Esophagus squamous epithelium (tissue), 5 donors: ENCODE measurements around the gene GAK. TPM values are rescaled to one million over a fixed set of nuclear protein-coding genes. Genes with fewer than 3 reads are reported as not detected.

Source experiments
- DNase-seq: peaks from one replicate; lab custom pipeline; 2025; lab: John Stamatoyannopoulos, UW
- H3K27ac ChIP-seq, 4 donors: fragments of 200-600 bp; sonication (generic); one replicate each; pipeline ENCODE4 v1.5.1; 2016 to 2019; ENCODE audit warnings: mild to moderate bottlenecking in 1 of 4
- H3K27me3 ChIP-seq, 4 donors: fragments of 200-600 bp; sonication (generic); 1 replicate in 3 of 4; 2 replicates in 1 of 4; pipeline versions ENCODE4 v1.5.1 to v1.6.0; 2017 to 2021; ENCODE audit warnings: antibody characterized with exemption in 1 of 4
- H3K36me3 ChIP-seq, 3 donors: fragments of 200-600 bp; sonication (generic); one replicate each; pipeline ENCODE4 v1.5.1; 2016 to 2019
- H3K4me1 ChIP-seq, 3 donors: fragments of 200-600 bp; sonication (generic); one replicate each; pipeline ENCODE4 v1.5.1; 2017 to 2019
- H3K4me3 ChIP-seq, 4 donors: fragments of 200-600 bp; sonication (generic); 1 replicate in 3 of 4; 2 replicates in 1 of 4; pipeline ENCODE4 v1.5.1; 2016 to 2019; ENCODE audit warnings: mild to moderate bottlenecking in 2 of 4, moderate library complexity in 1 of 4
- H3K9me3 ChIP-seq, 3 donors: fragments of 200-600 bp; sonication (generic); one replicate each; pipeline ENCODE4 v1.5.1; 2016 to 2019
- POLR2A ChIP-seq, 4 donors: fragments of 450-650 bp; IDR thresholded peaks; one replicate each; pipeline ENCODE4 v1.6.1; 2017; ENCODE audit warnings: antibody characterized with exemption in 4 of 4, mild to moderate bottlenecking in 4 of 4, moderate library complexity in 3 of 4
- WGBS, 2 donors: methylation state at CpG; one replicate each; pipeline ENCODE4 v1.1.5; 2018; 5-methylcytosine and 5-hydroxymethylcytosine counted together
- intact Hi-C: fragments of 100-400 bp; cut with DNase I; formaldehyde crosslinking; loops from one replicate; pipeline ENCODE4 v1.15.0; 2022
- total RNA-seq, 4 donors: library from RNA; depleted of rRNA; stranded (reverse); fragments of >200 nt; gene quantifications; one replicate each; pipeline ENCODE4 v1.1.0, GENCODE V29; 2016
- TF ChIP-seq, protein P1 (sequence below), 6 experiments: fragments of 450-650 bp in 4 of 6; fragments of 200-600 bp in 2 of 6; sonication (generic) in 2 of 6; IDR thresholded peaks; one replicate each; pipeline ENCODE4 v1.5.1; 2016 to 2019; ENCODE audit warnings: antibody characterized with exemption in 6 of 6, mild to moderate bottlenecking in 4 of 6, moderate library complexity in 4 of 6
- donor health status: DM: yes; HTN: yes; CAD: no.

The GAK gene
- total RNA-seq, 4 donors from 2014 or later = 70.6 to 97.8 (median 80.7) TPM

DNA sequence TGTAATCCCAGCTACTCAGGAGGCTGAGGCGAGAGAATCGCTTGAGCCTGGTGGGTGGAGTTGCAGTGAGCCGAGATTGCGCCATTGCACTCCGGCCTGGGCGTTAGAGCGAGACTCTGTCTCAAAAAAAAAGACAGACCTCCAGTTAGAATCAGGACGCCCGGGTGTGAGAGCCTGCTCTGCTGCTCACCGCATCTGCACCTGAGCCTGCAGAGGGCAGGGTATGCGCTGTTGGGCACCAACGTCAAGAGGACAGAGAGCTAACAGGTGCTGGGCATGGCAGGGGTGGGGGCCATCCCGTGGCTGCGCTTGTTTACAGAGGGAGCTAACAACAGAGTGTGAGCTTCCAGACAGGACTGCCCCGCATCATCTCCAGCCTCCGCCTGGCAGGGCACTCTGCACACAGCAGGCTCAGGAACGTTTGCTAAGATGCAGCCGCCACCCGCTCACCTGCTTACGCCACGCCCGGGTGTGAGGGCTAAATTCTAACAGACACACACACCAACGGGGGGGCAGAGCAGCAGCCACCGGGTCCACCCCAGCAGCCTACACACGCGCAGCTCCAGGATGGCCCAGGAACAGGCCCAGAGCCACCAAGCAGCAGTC lies 56.2 kb downstream of the GAK start:
- peaks cover 14 to 100% (median 44%) of the 10 kb centered on the region in 3 donors for H3K36me3 ChIP-seq
- no peak for DNase-seq

DNA sequence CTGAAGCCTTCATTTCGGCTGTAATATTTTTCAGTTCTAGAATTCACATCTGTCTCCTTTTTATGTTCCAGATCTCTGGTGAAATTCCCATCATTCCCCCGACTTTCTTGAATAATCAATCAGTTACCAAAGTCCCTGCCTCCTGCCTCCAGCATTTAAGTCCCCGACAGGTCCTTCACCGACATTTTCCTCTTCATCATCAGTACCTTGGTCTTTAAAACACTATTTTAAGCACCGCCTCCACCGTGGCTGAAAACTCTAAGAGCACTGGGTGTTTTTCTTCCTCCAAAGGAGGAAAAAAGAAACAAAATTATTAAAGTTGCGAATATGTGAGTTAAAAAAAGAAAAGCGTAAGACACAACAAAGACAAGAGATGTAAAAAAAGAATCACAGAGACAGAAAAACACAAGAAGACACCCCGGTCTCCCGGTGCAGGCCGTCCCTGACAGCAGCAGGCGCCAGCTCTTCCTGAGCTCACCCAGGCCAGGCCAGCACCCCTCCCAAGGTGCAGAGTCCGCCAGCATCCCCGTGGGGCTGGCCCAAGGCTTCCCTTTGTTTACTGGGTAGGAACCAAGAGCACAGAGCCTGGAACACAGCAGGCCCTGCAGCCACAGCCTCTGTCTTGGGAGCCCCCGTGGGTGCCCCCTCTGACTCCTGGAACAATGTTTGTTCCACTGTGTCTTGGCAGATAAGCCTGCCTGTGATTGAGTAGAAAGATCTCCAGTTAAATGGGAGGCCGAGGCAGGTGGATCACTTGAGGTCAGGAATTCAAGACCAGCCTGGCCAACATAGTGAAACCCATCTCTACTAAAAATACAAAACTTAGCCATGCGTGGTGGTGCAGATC lies 56.9 kb downstream of the GAK start:
- DNase-seq = no peak
- TF ChIP-seq, protein P1, sequence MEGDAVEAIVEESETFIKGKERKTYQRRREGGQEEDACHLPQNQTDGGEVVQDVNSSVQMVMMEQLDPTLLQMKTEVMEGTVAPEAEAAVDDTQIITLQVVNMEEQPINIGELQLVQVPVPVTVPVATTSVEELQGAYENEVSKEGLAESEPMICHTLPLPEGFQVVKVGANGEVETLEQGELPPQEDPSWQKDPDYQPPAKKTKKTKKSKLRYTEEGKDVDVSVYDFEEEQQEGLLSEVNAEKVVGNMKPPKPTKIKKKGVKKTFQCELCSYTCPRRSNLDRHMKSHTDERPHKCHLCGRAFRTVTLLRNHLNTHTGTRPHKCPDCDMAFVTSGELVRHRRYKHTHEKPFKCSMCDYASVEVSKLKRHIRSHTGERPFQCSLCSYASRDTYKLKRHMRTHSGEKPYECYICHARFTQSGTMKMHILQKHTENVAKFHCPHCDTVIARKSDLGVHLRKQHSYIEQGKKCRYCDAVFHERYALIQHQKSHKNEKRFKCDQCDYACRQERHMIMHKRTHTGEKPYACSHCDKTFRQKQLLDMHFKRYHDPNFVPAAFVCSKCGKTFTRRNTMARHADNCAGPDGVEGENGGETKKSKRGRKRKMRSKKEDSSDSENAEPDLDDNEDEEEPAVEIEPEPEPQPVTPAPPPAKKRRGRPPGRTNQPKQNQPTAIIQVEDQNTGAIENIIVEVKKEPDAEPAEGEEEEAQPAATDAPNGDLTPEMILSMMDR (IDR thresholded peaks at IDR 0.05) = no peak
- TF ChIP-seq POLR2A (IDR thresholded peaks at IDR 0.05) = no peak
- Histone ChIP-seq H3K4me1 (no peaks in the 10 kb centered on the region), H3K4me3 (no peak overlapping the region), H3K27me3 (no peaks in the 10 kb centered on the region), H3K36me3 (peaks cover 18 to 100% (median 47%) of the 10 kb centered on the region in 3 donors), H3K9me3 (no peaks in the 10 kb centered on the region), H3K27ac (no peak overlapping the region)
- 83 to 90% methylated on average over 16 of the region's 17 CpGs for WGBS, 2 donors
- intact Hi-C loops = no loop called here

More for the DNA sequence above, 56.2 kb downstream of the GAK start:
- H3K9me3 ChIP-seq = no peaks in the 10 kb centered on the region
- no peak overlapping the region for H3K27ac ChIP-seq
- no peaks in the 10 kb centered on the region for H3K27me3 ChIP-seq
- no peaks in the 10 kb centered on the region for H3K4me1 ChIP-seq
- intact Hi-C loops = no loop called here
- H3K4me3 ChIP-seq = no peak overlapping the region
- WGBS, 2 donors = 68 to 89% methylated on average over 9 to 20 of the region's 26 CpGs
- no peak for TF ChIP-seq POLR2A (IDR thresholded peaks at IDR 0.05)
- TF ChIP-seq, protein P1 (IDR thresholded peaks at IDR 0.05) = no peak

DNA sequence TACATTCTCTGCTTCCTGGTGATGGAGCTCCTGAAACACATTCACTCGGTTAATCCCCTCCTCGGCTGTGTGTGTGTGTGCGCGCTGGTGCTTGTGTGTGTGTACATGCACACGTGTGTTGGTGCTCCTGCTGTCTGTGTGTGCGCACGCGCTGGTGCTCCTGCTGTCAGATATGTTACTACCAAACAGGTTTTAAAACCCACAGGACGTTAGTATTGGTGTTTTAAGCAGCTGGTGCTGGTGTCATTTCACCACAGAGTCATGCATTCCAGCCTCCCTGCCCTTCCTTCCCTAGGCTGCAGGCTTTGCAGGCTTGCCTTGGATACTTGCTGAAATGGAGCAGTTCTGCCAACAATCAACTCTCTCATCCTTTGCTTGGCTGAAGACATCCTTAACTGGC lies 58.1 kb downstream of the GAK start:
- H3K27me3 ChIP-seq = no peaks in the 10 kb centered on the region
- no peak overlapping the region for H3K27ac ChIP-seq
- H3K4me1 ChIP-seq = no peaks in the 10 kb centered on the region
- TF ChIP-seq, protein P1 (IDR thresholded peaks at IDR 0.05) = no peak
- TF ChIP-seq POLR2A (IDR thresholded peaks at IDR 0.05) = no peak
- intact Hi-C loops = no loop called here
- H3K4me3 ChIP-seq = no peak overlapping the region
- H3K36me3 ChIP-seq = peaks cover 21 to 99% (median 50%) of the 10 kb centered on the region in 3 donors
- 71 to 84% methylated on average over 4 to 9 of the region's 9 CpGs for WGBS, 2 donors
- no peak for DNase-seq
- H3K9me3 ChIP-seq = no peaks in the 10 kb centered on the region

DNA sequence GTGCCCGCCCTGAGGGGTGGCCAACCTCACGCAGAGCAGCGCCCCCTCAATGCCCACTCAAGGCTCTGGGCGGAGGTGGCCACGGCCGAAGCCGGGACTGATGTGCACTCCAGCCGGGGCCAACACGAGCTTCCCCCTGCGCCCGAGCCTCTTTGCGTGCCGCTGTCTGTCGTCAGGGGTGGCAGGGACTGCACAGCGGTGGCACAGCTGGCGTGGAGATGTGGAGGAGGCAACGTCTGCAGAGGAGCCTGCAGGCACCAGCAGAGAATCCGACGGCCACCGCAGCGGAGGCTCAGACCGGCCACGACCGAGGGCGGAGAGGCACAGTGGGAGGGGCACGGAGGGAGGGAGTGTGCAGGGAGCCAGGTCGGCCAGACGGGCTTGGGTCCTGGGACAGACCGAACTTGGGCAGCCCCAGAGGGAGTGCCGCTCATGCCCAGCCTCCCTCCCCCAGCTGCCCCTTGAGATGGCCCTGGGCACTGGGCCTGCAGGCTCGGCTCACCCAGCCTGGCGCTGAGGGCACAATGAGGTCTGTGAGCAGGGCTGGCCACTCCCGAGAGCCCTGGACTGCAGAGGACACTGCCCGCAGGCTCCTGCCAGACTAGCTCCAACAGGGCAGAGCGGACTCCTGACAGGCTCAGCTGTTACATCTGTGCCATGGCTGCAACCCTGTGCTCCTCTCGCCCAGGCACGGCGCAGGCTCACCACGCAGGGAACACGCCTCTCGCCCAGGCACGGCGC lies 59.7 kb downstream of the GAK start:
- TF ChIP-seq, protein P1 (IDR thresholded peaks at IDR 0.05) = no peak
- no peak for TF ChIP-seq POLR2A (IDR thresholded peaks at IDR 0.05)
- Histone ChIP-seq H3K27ac (no peak overlapping the region), H3K27me3 (no peaks in the 10 kb centered on the region), H3K9me3 (no peaks in the 10 kb centered on the region), H3K4me3 (no peak overlapping the region), H3K36me3 (peaks cover 22 to 99% (median 59%) of the 10 kb centered on the region in 3 donors), H3K4me1 (no peaks in the 10 kb centered on the region)
- DNase-seq = no peak
- intact Hi-C loops = no loop called here
- WGBS, 2 donors = 97 to 100% methylated on average over 6 to 7 of the region's 43 CpGs
